HG03159 (cell line): ENCODE results near the gene PTK6.
"Not testable (repeated sequence)": the region's sequence is repeated elsewhere in the genome, so short reads cannot be mapped to it uniquely, and the experiment has no call there.

ENCODE experiments used
- ATAC-seq: cut with Tn5 transposase; IDR thresholded peaks from one replicate; pipeline ENCODE4 v1.9.1; 2021; ENCODE audit warnings: mild to moderate bottlenecking, moderate library complexity; ENCODE audit not compliant: unreplicated experiment

PTK6 gene

DNA sequence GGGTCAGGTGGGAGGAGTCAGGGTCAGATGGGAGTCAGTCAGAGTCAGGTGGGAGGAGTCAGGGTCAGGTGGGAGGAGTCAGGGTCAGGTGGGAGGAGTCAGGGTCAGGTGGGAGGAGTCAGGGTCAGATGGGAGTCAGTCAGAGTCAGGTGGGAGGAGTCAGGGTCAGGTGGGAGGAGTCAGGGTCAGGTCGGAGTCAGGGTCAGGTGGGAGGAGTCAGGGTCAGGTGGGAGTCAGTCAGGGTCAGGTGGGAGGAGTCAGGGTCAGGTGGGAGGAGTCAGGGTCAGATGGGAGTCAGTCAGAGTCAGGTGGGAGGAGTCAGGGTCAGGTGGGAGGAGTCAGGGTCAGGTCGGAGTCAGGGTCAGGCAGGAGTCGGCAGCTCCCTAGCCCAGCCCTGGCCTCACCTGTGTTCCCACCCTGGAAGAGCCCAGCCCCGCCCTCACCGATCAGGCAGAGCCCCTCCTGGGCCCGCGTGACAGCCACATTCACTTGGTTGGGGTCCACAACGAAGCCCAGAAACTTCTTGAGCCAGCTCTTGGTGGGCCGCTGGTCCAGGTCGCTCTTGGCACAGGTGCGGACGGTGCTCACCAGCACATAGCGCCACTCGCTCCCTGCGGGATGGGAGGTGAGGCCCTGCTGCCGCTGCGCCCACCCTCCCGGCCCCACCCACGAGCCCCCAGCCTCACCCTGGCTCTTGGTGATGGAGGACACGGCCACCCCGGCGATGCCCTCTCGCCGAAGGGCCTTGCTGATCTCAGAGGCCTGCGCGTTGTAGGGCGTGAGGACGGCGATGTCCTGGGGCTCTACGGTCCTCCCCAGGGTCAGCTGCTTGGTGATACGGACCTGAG is 22.5 kb upstream of the PTK6 start:
- ATAC-seq, result not testable (repeated sequence)

DNA sequence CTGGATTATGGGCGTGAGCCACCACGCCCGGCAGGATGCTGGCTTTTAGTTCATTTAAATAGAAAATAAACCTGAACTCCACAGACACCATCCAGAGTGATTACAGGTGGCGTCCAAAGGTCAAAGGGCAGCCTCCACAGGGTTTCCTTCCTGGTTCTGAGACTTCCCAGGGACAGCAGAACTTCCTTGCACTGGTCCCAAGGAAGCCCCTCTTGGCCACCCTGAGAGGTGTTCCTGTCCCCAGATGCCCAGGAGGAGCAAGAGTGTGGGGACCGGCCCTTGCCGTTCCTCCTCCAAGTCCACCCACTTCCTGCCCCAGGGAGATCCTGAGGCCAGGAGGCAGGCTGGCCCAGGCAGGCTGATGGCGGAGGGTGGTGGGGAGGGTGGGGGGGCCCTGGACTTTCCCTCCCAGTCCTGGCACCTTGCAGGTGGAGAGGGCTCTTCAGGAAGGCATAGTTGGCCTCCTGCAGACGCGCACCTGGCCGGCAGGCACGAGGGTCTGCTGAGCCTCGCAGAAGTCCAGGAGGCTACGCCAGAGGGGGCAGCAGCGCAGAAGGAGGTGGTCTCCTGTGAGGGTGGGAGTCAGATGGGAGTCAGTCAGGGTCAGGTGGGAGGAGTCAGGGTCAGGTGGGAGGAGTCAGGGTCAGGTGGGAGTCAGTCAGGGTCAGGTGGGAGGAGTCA is 21.8 kb upstream of the PTK6 start:
- no peak for ATAC-seq

DNA sequence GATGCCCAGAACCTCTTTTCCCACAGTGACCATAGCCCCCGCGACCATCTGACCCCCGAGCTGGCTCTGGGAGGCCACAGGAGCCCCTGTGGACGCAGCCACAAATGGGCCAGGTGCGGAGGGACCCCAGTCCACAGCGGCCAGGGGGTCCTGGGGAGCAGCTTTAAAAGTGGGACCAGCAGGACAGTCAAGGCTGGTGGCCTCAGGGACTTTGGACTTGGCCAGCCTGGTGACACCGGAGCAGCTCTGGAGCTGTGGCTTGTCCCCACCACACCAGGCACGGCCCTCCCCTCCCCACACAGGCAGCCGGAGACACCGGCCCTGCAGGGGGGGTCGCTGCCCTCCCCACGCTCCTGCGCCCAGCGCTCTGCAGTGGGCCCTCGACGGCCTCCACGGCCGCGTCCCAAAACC is 20.3 kb upstream of the PTK6 start:
- no peak for ATAC-seq

DNA sequence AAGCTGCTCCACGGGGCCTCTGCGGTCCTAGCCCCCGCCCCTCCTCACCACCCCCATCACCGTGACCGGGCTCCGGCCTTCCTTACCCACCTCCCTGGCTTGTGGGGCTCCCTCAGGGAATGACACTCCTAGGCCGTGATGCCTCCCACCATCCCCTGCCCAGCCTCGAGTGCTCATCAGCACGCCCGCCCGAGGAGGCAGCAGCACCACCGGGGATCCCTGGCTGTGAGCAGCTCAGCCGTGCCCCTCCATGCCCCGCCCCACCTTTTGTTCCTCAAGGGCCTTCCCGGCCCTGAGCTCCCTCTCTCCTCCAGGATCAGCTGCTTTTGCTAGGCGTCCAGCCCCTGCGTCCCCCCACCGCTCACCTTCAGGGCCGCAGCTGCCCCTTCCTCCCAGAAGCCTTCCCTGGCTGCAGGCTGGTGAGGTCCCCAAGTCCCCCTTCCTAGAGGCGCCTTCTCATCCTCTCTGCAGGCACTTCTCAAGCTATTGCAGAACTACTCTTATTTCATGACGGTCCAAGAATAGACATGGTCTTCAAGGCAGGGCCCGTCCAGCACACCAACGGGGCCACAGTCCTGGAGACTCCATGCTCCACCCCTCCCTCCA is 19.8 kb upstream of the PTK6 start:
- no peak for ATAC-seq

DNA sequence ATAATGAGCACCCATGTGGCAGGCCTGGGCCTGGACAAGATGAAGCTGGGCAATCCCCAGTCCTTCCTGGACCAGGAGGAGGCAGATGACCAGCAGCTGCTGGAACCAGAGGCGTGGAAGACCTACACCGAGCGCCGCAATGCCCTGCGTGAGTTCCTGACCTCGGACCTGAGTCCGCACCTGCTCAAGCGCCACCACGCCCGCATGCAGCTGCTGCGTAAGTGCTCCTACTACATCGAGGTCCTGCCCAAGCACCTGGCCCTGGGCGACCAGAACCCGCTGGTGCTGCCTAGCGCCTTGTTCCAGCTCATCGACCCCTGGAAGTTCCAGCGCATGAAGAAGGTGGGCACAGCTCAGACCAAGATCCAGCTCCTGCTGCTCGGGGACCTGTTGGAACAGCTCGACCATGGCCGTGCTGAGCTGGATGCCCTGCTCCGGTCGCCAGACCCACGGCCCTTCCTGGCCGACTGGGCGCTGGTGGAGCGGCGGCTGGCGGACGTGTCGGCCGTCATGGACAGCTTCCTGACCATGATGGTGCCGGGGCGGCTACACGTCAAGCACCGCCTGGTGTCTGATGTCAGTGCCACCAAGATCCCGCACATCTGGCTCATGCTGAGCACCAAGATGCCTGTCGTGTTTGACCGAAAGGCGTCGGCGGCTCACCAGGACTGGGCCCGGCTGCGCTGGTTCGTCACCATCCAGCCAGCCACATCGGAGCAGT is 18.6 kb upstream of the PTK6 start:
- no peak for ATAC-seq

DNA sequence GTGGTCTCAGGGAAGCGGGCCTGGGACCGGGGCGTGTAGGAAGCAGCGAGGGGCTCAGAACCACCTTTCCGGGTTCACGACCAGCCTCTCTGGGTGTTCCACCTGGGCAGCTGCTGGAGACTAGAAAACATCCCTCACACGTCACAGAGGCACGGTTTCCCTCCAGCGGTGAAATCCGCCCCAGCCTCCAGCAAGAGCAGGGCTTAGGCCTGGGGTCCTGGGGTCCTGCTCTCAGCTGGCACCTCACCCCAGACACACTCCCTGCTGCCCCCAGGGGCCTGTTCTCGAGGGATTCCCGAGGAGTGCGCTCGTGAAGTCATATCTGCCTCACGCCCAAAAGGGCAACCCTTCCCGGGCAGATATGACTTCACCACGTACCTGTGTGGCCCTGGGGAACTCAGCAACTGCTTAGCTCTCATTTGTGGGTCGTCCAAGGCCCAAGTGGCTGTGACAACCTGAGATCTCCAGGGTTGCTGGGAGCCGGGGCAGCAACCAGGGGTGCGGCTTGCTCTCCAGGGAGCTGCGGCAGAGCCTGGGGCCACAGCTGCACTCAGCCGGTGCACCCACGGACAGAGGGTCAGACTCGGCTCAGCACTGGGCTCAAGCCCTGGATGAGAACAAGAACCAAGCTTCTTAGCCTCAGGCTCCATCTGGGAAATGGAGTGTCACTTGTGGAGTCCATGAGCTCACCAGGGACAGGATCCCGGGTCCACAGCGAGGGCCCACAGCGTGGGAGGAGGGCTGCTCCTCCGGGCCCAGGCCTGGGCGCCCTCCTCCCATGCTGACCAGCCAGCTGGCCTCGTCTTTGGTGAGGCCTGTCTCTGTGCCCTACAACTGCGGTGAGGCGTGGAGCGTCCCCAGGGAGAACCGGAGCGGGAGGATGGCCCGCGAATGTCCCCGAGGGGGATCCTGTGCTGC is 17.4 kb upstream of the PTK6 start:
- no peak for ATAC-seq

DNA sequence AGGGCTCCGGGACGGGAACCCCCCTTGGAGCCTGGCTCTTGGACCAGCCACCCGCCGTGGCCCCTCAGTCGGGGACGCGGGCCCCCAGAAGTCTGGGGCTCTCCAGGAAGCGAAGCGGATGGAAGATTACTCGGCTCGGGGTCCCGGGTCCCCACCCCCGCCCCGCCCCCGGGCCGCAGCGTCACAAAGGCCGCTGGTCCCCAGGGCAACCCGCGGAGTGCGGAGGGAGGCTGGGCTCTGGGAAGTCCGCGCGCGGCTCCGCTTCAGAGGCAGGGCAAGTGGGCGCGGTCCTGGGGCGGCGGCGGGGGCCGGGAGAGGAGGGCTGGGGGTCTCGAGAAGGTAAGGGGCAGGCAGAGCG is 16.7 kb upstream of the PTK6 start, which contains the start of gene FNDC11:
Gene FNDC11, plus strand, starts transcription at position 227 of the 358 bp plus-strand sequence. CDS start 1,505 bp downstream, outside the sequence.
- peak; percentile 15 for ATAC-seq

DNA sequence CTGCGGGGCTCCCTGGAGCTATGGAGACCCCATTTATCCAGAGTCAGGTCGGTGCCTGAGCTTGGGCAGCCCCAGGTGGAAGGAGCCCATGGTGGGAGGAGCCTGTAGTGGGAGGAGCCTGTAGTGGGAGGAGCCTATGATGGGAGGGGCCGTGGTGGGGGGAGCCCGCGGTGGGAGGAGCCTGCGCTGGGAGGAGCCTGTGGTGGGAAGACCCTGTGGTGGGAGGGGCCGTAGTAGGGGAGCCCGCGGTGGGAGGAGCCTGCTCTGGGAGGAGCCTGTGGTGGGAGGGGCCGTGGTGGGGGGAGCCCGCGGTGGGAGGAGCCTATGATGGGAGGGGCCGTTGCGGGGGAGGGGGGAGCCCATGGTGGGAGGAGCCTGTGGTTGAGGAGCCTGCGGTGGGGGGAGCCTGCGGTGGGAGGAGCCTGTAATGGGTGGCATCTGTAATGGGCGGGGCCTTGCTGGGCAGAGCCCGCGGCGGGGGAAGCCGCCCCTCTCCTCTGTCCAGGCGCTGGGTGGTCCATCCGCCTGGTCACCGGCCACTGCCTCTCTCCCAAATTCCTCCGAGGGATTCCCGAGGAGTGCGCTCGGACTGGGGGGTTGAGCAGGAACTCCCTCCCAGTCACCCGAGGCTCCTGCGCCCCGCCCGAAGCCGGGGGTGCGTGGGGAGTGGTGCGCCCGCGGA is 16.2 kb upstream of the PTK6 start:
- peak; percentile 35 for ATAC-seq

DNA sequence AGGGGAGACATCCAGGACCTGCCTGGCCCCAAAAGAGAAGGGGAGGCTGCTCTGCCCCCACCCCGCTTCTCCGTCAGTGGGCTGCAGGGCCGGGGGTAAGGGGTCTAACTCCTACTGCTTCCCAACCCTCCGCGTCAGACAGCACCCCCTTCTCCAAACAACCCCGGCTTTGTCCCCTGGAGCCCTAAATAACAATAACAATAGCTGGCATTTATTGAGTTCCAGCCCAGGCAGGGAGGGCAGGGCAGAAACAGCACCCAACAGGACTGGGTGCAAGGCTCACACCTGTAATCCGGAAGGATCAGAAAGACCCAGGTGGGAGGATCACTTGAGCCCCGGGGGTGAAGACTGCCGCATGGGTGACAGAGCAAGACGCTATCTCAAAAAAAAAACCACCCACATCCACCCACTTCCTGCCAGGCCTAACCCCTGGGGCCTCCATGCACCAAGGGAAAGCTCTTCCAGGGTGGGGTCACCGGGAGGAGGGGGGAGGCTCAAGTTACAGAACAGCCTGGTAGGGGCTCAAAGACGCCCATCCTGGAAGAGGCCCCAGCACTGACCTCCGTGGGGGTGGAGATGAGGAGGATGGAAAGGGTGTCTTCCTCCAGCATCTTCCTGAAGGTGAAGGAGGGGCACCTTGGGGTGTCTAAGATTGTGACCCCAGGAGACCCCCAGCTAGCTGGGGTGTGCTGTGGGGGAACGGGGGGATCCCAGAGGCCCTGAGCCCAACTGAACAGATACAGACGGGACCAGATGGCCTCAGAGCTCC is 15.5 kb upstream of the PTK6 start:
- ATAC-seq, result peak; percentile 33

DNA sequence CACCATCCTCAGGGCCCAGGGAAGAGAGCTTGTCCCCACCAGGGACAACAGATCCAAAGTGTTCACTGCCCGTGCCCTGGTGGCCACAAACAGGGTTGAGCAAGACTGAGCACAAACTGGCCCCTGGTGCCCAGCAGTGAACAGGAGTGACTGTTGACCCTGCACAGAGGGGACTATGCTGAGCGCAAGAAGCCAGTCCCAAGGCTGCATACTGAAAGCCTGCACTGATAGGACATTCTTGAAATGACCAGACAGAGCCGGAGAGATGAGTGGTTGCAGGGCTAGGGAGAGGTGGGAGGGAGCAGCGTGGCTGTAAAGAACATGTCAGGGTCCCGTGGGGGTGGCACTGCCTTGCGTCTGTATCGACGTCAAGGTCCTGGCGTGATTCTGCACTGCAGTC is 13.9 kb upstream of the PTK6 start:
- no peak for ATAC-seq

DNA sequence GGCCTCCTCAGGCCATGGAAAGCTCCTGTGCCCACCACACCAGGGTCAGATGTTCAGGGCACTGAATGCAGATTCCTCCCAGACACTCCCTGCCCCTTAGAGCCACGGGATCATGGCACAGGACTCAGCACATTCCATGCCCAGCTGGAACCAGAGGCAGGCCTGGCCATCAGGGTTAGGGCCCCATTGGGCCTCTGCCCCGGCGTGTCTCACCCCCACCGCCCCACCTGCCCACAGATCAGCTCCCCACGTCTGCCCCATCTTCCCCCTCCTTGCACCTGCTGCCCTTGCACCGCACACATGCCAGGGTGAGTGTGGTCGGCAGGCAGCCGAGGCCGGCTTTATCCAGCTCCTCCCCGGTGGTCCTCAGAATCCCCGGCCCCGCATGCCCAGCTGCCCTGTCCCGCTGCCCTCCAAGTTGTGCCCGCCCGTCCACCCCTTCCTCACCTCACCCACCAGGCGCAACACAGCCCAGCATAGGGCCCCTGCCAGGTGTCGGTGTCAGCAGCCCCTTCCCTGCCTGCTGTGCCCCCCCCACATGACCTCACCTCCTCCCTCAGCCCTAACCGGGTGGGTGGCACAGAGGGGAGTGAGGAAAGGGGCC is 12.6 kb upstream of the PTK6 start:
- ATAC-seq, result no peak

DNA sequence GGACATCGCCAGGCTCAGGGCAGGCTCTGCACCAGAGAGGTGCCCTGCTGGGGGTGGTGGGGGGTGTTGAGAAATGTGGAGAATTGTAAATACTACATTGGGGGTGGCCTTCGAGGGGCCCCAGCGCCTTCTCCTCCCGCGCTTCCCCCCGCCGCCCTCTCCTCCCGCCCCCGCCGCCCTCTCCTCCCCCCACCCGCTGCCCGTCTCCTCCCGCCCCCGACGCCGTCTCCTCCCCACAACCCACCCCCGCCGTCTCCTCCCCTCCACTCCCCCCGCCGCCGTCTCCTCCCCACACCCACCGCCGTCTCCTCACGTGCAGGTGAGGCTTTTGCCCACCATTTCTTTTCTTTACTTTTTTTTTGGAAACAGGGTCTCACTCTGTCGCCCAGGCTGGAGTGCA is 11.8 kb upstream of the PTK6 start:
- ATAC-seq, result no peak

DNA sequence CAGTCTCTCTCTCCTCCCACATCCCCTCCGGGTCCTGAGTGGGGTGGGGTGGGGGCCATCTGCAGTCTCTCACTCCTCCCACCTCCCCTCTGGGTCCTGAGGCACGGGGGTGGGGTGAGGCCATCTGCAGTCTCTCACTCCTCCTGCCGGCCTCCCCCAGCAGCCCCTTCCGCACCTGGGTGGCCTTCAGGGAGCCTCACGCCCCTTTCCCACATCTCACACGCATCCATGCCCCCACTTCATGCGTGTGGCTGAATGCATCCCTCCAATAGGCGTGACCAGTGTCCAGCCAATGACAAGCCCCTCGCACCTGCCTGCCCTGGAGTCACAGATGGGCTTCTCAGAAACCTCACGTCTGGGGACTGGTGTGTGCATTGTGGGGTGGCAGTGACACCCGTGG is 11.4 kb upstream of the PTK6 start:
- ATAC-seq, result no peak

DNA sequence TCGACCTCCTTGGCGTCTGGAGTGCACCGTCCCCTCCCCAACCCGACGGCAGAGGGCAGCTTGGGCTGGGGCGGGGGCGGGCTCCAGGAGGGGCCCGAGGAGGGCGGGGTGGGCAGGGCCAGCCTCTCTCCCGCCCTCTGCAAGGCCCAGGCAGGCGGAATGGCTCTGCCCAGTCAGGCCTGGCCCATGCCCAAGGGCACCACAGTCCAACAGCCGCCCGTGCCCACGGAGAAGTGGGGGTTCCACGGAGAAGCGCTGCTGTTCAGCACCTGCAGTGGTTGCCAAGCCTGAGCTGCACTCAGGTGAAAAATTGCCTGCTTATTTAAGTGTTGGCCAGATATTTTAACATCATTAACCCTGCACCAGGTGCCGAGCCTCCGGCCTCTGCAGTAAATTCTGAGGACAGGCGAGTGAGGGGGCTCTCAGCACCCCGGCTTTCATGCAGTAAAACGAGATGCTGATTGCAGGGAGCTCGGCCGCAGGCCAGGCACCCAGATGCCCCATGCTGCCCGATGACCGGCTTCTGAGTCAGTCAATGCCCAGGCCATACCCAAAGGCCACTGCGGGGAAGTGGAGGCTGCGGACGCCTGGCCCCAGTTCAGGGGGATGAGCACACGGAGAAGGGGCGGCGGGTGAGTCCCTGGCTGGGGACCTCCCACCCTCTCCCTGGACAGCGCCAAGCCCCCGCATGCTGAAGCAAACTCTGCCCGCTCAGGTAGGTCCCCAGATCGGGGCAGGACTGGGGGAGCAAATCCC is 10.7 kb upstream of the PTK6 start, which contains the start of gene SRMS:
Gene SRMS, minus strand, starts transcription at position 25 of the 756 bp plus-strand sequence. CDS start 286 bp downstream, outside the sequence.
- ATAC-seq, result no peak

DNA sequence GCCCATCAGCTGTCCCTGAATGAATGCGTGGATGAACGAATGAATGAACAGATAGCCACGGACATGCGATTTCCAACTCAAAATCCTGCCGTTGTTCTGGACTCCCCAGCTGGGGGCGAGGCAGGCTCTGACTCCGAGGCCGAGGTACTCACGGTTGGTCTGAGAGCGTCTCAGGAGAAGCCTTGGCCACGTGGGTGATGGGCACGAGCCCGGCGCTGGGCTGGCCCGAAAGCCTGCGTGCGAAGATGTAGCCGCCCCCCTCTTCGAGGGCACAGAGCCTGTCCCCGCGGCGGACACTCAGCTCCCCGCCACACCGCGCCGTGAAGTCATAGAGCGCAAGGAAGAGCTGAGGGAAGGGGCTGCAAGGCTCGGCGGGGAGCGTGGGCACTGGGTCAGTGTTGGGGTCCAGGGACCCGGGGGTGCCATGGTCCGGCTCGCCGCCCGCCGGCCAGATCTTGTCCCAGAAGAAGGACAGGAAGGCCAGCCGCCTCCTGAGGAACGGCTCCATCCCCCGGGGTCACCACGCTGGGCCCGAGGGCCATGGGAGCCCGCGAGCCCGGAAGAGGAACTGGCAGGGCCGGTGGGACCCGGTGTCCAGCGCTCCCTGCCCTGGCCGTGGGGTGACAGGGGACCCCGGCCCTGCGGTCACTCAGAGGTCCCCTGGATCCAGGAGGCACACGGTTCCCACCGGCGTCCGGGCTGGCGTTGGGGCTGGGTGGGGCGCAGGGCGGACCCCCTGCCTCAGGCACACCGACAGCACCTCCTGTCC is 10.0 kb upstream of the PTK6 start:
- no peak for ATAC-seq

DNA sequence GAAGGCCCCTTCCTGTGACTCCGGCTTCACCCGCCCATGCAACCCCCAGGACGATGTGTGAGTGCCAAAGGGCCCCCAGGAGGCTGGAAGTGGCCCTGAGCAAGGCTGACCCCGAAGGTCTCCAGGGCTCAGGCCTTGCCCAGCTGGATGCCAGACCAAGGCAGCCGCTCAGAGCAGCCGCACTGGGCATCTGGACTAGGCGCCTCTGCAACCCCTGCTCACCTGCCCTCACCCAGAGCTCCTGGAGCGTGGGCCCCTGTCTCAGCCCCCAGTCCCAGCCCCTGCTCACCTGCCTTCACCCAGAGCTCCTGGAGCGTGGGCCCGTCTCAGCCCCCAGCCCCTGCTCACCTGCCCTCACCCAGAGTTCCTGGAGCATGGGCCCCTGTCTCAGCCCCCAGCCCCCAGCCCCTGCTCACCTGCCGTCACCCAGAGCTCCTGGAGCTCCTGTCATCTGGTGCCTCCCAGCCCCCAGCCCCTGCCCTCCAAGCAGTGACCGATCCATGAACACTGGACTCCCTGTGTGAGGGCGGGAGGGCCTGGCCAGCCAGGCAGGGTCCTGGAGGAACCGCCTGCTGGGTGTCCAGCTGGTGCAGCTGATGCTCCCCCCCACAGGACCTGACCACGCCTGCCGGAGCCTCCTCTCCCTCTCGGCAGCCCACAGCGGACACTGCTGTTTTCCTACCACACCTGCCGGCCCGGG is 9.2 kb upstream of the PTK6 start:
- ATAC-seq, result no peak
